GM21723 (cell line): Measurements from ENCODE around the gene KRT81.
"Not testable (repeated sequence)": the region's sequence is repeated elsewhere in the genome, so short reads cannot be mapped to it uniquely, and the experiment has no call there.

Experiments used
- ATAC-seq: cut with Tn5 transposase; IDR thresholded peaks from one replicate; pipeline ENCODE4 v1.9.1; 2021; ENCODE audit warnings: mild to moderate bottlenecking, moderate library complexity; ENCODE audit not compliant: unreplicated experiment

Gene KRT81

GRCh38 chr12:52300796-52301691 is 9.7 kb upstream of the KRT81 start:
- ATAC-seq = no peak

GRCh38 chr12:52298677-52299190 is 7.4 kb upstream of the KRT81 start:
- ATAC-seq = no peak

GRCh38 chr12:52296572-52297215 is 5.4 kb upstream of the KRT81 start:
- no peak for ATAC-seq

- ATAC-seq = no peak
Measured at GRCh38 chr12:52295663-52296062, 4.3 kb upstream of the KRT81 start.

- ATAC-seq = no peak
Measured at GRCh38 chr12:52294803-52295202, 3.5 kb upstream of the KRT81 start.

DNA sequence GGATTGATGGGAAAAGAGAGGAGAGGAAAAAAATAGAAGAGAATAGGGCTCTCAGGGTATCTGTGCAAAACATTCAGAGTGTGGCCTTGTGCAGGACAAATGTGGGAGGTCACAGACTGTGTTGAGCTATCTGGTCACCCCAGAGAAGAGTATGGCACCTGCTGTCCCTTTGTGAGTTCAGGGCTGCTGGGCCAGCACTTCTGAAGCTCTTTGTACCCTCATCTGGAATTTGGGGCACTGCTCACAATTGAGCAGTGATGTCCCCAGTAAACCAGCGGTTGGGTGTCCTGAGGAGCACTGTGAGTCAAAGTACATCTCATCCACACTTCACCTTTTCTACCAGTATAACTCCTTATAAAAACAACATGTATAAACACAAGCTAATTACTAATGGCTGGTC is 2.6 kb upstream of the KRT81 start:
- no peak for ATAC-seq

DNA sequence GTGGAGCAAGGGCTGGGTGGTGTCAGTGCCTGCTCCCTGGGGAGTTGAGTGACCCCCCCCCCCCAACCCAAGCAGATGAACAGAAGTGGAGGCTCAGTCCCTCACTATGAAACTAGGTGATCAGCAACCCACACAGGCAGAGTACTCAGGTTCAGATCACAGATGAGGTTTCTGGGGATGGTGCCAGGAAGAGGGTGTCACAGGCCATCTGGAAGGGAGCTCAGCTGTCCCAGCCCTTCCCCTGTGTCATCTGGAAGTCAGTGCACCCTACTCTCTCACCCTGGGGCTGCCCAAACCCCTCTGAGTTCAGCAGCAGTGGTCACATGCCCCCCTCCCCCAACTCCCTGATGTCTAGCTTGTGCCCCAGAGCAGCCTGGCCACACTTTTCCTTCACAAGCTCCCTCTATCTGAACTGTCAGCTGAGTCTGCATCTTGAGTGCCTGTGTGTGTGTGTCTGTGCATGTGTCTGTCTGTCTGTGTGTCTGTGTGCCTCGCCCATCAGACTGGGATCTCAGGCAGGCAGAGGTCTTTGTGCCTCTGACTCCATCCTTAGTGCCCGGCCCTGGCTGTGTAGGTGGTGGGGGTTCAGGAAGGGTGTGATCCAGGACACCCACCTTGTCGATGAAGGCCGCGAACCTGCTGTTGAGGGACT is 725 bp downstream of the KRT81 start:
- not testable (repeated sequence) for ATAC-seq

DNA sequence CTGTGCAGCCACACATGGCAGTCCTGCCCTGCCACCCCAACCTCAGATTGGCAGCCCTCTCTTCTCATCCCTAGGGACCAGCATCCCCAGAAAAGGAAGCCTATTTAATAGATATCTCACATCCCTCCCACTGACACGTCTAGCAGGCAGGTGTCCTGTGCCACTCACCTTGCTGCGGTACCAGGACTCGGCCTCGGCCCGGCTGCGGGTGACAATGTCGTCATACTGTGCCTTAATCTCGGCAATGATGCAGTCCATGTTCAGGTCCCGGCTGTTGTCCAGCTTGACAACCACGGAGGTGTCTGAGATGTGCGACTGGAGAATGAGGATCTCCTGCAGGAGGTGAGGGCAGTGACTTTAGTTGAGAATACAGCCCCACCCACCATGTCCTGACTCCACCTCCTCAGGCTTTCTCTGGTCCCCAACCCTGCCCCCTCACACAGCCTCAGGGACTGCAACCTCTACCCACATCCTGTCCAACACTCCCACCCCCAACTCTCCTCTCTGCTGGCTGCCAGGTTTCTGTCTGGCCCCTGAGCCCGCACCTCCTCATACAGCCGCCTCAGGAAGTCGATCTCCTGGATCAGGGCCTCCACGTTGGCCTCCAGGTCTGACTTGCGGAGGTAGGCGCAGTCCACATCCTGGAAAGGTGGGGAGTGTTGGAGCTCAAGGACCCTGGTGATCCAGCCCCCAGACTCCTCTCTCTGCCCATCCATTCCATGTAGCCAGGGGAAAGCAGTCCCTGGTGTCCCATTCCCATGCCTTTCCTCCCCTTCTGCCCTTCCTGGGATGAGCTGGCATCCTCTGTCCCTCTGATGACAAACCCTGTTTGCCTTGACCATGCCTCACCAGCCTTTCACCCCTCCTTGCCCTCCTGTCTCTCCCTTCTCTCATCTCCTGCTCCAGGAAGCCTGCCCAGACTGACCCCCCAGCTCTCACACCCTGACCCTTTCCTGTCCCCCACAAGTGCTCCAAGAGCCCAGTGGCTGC is 3.2 kb downstream of the KRT81 start:
- peak; percentile 74 for ATAC-seq

DNA sequence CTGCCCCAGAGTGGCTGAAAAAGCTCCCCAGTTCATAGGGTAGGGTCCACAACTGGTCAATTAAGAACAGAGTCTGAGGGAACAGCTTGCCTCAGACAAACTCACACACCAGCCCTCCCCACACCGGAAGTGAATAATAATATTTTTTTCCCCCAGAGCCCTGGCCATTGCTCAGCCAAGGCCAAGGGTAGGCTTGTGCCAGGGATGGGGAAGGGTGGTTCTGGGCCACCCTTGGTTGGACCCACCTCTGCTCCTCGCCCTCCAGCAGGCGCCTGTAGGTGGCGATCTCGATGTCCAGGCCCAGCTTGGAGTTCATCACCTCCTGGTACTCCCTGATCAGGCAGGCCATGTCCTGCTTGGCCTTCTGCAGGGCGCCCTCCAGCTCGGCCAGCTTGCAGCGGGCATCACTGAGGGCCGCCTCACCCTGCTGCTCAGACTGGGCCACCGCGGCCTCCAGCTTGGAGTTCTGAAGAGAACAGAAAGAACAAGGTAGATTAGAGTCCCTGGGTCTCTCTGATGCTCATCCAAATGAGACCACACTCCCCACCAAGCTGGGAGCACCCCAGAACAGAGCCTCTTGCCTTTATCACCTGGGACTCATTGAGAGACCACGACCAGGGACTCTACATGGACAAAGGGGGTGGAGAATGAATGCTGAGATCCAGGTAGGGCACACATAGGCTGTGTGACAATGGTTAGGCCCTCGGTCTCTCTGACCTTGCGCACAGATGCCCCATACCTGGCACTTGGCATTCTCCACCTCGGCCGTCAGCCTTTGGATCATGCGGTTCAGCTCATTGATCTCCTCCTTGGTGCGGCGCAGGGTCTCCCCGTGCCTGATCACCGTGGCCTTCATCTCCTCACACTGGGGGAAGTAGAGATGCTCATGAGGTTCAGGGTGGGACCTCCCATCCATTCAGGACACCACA is 4.2 kb downstream of the KRT81 start:
- not testable (repeated sequence) for ATAC-seq

- ATAC-seq = no peak
Measured at GRCh38 chr12:52285851-52286530, 5.3 kb downstream of the KRT81 start.

- ATAC-seq = no peak
Measured at GRCh38 chr12:52285172-52285745, 6.1 kb downstream of the KRT81 start.

- ATAC-seq = no peak
Measured at GRCh38 chr12:52284562-52285171, 6.7 kb downstream of the KRT81 start.

GRCh38 chr12:52280796-52281560 is 10.4 kb downstream of the KRT81 start:
- no peak for ATAC-seq

DNA sequence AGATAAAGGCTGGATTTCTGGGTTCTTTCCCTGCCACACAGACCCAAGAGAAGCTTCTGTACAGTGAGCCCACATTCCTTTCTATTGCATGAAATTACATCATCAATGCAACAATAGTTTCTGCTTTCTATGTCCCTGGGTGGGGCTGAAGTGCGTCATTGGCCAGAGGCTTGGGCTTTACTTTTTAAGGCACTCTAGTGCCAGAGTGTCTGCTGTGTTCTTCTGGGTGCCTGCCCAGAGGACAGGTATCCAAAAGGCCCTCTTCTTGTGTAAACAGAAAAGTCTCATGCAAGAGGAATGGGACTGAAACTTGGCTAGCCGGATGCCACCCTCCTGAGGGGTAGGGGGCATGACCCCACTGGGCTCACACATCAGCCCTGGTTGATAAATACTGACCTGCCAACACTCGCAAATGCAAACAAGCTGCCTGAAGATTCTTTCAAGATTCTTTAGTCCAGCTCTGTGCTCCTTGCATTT is 11.0 kb downstream of the KRT81 start:
- no peak for ATAC-seq

DNA sequence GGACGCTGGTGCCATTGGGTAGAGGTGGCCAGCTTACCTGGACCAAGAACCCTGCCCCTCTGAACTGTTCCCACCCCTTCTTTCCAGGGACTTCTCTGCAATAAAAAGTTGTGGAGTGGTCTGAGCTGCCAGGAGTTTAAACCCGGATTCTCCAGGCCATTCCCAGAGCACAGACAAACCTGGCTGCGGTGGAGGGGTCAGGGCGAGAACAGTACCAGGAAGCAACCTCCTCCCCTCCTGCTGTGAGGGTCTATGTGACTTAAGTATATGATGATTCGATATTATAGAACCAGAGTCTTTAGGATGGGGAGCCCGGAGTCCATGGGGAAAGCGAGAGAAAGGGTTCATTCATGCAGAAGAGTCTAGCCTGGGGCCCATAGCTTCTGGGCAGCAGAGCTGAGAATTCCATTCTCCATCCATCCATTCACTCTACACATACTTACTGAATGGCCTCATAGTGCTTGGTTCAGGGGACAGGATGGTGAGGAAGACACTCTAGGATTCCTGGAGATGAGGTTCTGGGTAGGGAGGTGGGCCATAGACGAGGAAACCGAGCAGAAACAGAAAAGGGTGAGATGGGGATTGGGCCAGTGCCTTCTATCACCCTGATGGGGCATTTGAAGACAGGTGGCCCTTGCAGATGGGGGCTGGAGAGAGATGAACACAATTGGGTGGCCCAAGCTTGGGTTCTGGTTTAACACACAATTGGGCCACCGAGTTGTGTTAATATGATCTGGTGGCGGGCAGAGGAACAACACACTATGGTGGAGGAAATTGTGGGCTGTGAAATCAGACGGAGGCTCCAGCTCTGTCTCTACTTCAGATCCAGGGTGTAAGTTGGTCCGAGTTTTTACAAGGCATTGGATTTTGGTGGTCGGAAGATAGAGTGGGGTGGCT is 11.7 kb downstream of the KRT81 start:
- ATAC-seq = no peak
